Measurements from ENCODE around the gene NBEAL2. TPM values are rescaled to one million over a fixed set of nuclear protein-coding genes. Genes with fewer than 3 reads are reported as not detected.

The NBEAL2 gene
- total and polyA plus RNA-seq, 10 donors = 44.0 to 271 (median 129) TPM

DNA sequence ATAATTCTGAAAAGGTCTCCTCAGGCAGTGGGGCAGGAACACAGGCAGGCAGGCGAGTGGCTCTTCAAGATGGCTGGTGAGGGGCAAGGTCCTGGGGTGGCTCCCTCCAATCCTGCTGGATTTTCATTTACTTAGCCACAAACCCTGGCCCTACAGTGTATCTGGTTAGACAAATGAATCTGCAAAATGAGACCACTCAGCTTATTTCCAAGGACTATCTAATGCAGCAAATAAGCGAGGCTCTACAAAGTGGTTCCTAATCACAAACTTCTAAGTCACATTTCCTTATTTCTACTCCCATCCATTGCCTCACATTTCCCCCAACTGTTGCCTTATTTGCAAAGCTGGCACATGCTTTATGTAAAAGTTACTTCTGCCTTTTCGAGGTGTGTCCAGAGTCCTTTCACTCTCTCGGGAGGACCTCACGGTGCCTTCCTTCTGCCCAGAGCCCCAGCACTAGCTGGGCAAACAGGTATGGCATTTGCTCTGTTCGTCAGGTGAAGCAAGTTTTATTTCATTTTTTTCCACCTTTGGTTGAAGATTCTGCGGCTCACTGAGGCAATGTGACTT lies 43.4 kb upstream of the NBEAL2 start:
- Histone ChIP-seq H3K4me1 (peaks cover 59 to 100% (median 92%) of the 10 kb centered on the region in 6 donors), H3K27ac (peak overlapping the region in 7 of 8 donors; percentile 60 to 88 (median 81)), H3K9me3 (no peaks in the 10 kb centered on the region), H3K27me3 (replicated peaks in 1 of 7) (no peaks in the 10 kb centered on the region), H3K4me3 (peak overlapping the region in 1 of 8 donors; percentile 11), H3K36me3 (peaks cover 0 to 71% (median 30%) of the 10 kb centered on the region in 6 donors)
- TF ChIP-seq, protein P1, sequence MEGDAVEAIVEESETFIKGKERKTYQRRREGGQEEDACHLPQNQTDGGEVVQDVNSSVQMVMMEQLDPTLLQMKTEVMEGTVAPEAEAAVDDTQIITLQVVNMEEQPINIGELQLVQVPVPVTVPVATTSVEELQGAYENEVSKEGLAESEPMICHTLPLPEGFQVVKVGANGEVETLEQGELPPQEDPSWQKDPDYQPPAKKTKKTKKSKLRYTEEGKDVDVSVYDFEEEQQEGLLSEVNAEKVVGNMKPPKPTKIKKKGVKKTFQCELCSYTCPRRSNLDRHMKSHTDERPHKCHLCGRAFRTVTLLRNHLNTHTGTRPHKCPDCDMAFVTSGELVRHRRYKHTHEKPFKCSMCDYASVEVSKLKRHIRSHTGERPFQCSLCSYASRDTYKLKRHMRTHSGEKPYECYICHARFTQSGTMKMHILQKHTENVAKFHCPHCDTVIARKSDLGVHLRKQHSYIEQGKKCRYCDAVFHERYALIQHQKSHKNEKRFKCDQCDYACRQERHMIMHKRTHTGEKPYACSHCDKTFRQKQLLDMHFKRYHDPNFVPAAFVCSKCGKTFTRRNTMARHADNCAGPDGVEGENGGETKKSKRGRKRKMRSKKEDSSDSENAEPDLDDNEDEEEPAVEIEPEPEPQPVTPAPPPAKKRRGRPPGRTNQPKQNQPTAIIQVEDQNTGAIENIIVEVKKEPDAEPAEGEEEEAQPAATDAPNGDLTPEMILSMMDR (IDR thresholded peaks at IDR 0.05 in 8 of 11, conservative IDR thresholded peaks at IDR 0.05 in 3 of 11) = no peak
- TF ChIP-seq POLR2AphosphoS5 (IDR thresholded peaks at IDR 0.05) = peak in 1 of 3 donors; percentile 45
- 52 to 78% (median 70%) methylated on average over 7 of the region's 7 CpGs for WGBS, 5 donors
- intact Hi-C loops (cut with DNase I; ENCODE audit: low total_unique reads) = no loop called here
- DNase-seq = peak; percentile 51

GRCh38 chr3:46936733-46937250 lies 42.7 kb upstream of the NBEAL2 start:
- WGBS, 5 donors = 80 to 91% (median 87%) methylated on average over 5 of the region's 5 CpGs

DNA sequence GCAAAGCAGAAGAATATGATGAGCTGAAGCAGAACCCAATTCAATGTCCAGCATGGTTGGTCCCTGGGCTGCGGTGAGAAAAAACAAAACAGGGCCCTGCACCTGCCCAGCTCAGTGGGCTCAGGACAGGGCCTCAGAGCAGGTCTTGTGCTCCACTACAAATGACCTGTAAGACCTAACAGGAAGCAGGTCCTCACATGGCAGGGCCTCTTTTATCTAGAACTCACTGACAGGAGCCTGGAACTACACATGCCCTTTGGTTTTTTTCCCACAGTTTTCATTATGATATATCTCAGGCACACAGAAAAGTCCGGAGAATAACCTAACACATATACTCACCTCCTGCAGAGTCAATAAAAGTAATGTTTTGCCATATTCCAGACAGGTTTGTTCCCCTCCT lies 41.3 kb upstream of the NBEAL2 start:
- Histone ChIP-seq H3K9me3 (no peaks in the 10 kb centered on the region), H3K27me3 (replicated peaks in 1 of 7) (no peaks in the 10 kb centered on the region), H3K4me3 (no peak overlapping the region), H3K27ac (peak overlapping the region in 6 of 8 donors; percentile 6 to 88 (median 80)), H3K4me1 (peaks cover 43 to 96% (median 78%) of the 10 kb centered on the region in 6 donors), H3K36me3 (peaks cover 0 to 89% (median 30%) of the 10 kb centered on the region in 6 donors)
- intact Hi-C loops (cut with DNase I; ENCODE audit: low total_unique reads) = no loop called here
- WGBS, 5 donors = 88 to 95% (median 93%) methylated on average over 2 of the region's 2 CpGs
- no peak for TF ChIP-seq POLR2AphosphoS5 (IDR thresholded peaks at IDR 0.05)
- TF ChIP-seq, protein P1 (IDR thresholded peaks at IDR 0.05 in 8 of 11, conservative IDR thresholded peaks at IDR 0.05 in 3 of 11) = no peak
- no peak for TF ChIP-seq POLR2A (IDR thresholded peaks at IDR 0.05)
- no peak for DNase-seq

More at GRCh38 chr3:46936733-46937250, 42.7 kb upstream of the NBEAL2 start:
- no peaks in the 10 kb centered on the region for H3K27me3 ChIP-seq (replicated peaks in 1 of 7)
- H3K4me1 ChIP-seq = peaks cover 52 to 97% (median 84%) of the 10 kb centered on the region in 6 donors
- TF ChIP-seq POLR2A (IDR thresholded peaks at IDR 0.05) = no peak
- TF ChIP-seq POLR2AphosphoS5 (IDR thresholded peaks at IDR 0.05) = no peak
- TF ChIP-seq, protein P1 (IDR thresholded peaks at IDR 0.05 in 8 of 11, conservative IDR thresholded peaks at IDR 0.05 in 3 of 11) = no peak
- H3K27ac ChIP-seq = peak overlapping the region in 7 of 8 donors; percentile 60 to 88 (median 81)
- H3K4me3 ChIP-seq = peak overlapping the region in 1 of 8 donors; percentile 11
- intact Hi-C loops (cut with DNase I; ENCODE audit: low total_unique reads) = no loop called here
- peak; percentile 58 for DNase-seq
- H3K36me3 ChIP-seq = peaks cover 0 to 76% (median 30%) of the 10 kb centered on the region in 6 donors
- H3K9me3 ChIP-seq = no peaks in the 10 kb centered on the region

Measured in spleen (tissue), 11 donors.